Mucosa of stomach (tissue), 1 donor: ENCODE data around the gene NPSR1.
"Not testable (repeated sequence)": the region's sequence is repeated elsewhere in the genome, so short reads cannot be mapped to it uniquely, and the experiment has no call there.

Experiments used
- H3K27me3 ChIP-seq: one replicate; pipeline ENCODE4 v1.7.0; 2013; ENCODE audit warnings: mild to moderate bottlenecking, low read length; ENCODE audit not compliant: control insufficient read depth, insufficient read depth
- H3K36me3 ChIP-seq: one replicate; pipeline ENCODE4 v1.7.0; 2013; ENCODE audit warnings: low read length; ENCODE audit not compliant: control insufficient read depth, insufficient read depth
- H3K4me1 ChIP-seq: one replicate; pipeline ENCODE4 v1.7.0; 2013; ENCODE audit warnings: mild to moderate bottlenecking, low read length; ENCODE audit not compliant: control insufficient read depth, insufficient read depth
- H3K4me3 ChIP-seq: one replicate; pipeline ENCODE4 v1.7.0; 2013; ENCODE audit warnings: low read length
- H3K9ac ChIP-seq: one replicate; pipeline ENCODE4 v1.7.0; 2013; ENCODE audit warnings: mild to moderate bottlenecking, low read length, moderate library complexity
- H3K9me3 ChIP-seq: one replicate; pipeline ENCODE4 v1.7.0; 2013; ENCODE audit warnings: mild to moderate bottlenecking, low read length, moderate library complexity; ENCODE audit not compliant: control insufficient read depth
- donor health status: Pancreatic carcinoma.

The NPSR1 gene

GRCh38 chr7:34762764-34763163 is 104.7 kb downstream of the NPSR1 start:
- Histone ChIP-seq H3K9ac (no peak overlapping the region), H3K9me3 (no peaks in the 10 kb centered on the region), H3K4me3 (no peak overlapping the region), H3K36me3 (no peaks in the 10 kb centered on the region), H3K4me1 (no peaks in the 10 kb centered on the region), H3K27me3 (no peaks in the 10 kb centered on the region)

GRCh38 chr7:34772296-34772938 is 114.4 kb downstream of the NPSR1 start:
- H3K36me3 ChIP-seq = no peaks in the 10 kb centered on the region
- H3K4me1 ChIP-seq = no peaks in the 10 kb centered on the region

GRCh38 chr7:34776748-34777358 is 118.8 kb downstream of the NPSR1 start:
- Histone ChIP-seq H3K36me3 (no peaks in the 10 kb centered on the region), H3K4me3 (no peak overlapping the region), H3K9me3 (no peaks in the 10 kb centered on the region), H3K9ac (no peak overlapping the region), H3K27me3 (no peaks in the 10 kb centered on the region), H3K4me1 (no peaks in the 10 kb centered on the region)

More at GRCh38 chr7:34772296-34772938, 114.4 kb downstream of the NPSR1 start:
- no peaks in the 10 kb centered on the region for H3K27me3 ChIP-seq
- no peaks in the 10 kb centered on the region for H3K9me3 ChIP-seq
- no peak overlapping the region for H3K4me3 ChIP-seq
- H3K9ac ChIP-seq = no peak overlapping the region

GRCh38 chr7:34780546-34780945 is 122.5 kb downstream of the NPSR1 start:
- H3K9ac ChIP-seq = no peak overlapping the region
- H3K27me3 ChIP-seq = no peaks in the 10 kb centered on the region
- no peaks in the 10 kb centered on the region for H3K9me3 ChIP-seq
- no peak overlapping the region for H3K4me3 ChIP-seq
- no peaks in the 10 kb centered on the region for H3K36me3 ChIP-seq
- no peaks in the 10 kb centered on the region for H3K4me1 ChIP-seq

- Histone ChIP-seq H3K9ac (no peak overlapping the region), H3K36me3 (no peaks in the 10 kb centered on the region), H3K4me3 (no peak overlapping the region), H3K9me3 (no peaks in the 10 kb centered on the region), H3K27me3 (no peaks in the 10 kb centered on the region), H3K4me1 (no peaks in the 10 kb centered on the region)
Observed at GRCh38 chr7:34787586-34787985, 129.6 kb downstream of the NPSR1 start.

- Histone ChIP-seq H3K4me3 (no peak overlapping the region), H3K36me3 (no peaks in the 10 kb centered on the region), H3K4me1 (no peaks in the 10 kb centered on the region), H3K9ac (no peak overlapping the region), H3K27me3 (no peaks in the 10 kb centered on the region), H3K9me3 (no peaks in the 10 kb centered on the region)
Observed at GRCh38 chr7:34806831-34807230, 148.8 kb downstream of the NPSR1 start.

- Histone ChIP-seq H3K27me3 (no peaks in the 10 kb centered on the region), H3K9me3 (no peaks in the 10 kb centered on the region), H3K4me3 (no peak overlapping the region), H3K9ac (no peak overlapping the region), H3K4me1 (peaks cover 4% of the 10 kb centered on the region), H3K36me3 (no peaks in the 10 kb centered on the region)
Observed at GRCh38 chr7:34807548-34808340, 149.7 kb downstream of the NPSR1 start.

GRCh38 chr7:34814203-34814842 is 156.3 kb downstream of the NPSR1 start:
- not testable (repeated sequence) for H3K9me3 ChIP-seq, H3K36me3 ChIP-seq, H3K9ac ChIP-seq, H3K4me3 ChIP-seq, H3K27me3 ChIP-seq
- peaks cover 12% of the 10 kb centered on the region for H3K4me1 ChIP-seq

- no peak overlapping the region for H3K9ac ChIP-seq
- no peaks in the 10 kb centered on the region for H3K4me1 ChIP-seq
- no peak overlapping the region for H3K4me3 ChIP-seq
- no peaks in the 10 kb centered on the region for H3K36me3 ChIP-seq
- no peaks in the 10 kb centered on the region for H3K9me3 ChIP-seq
- H3K27me3 ChIP-seq = no peaks in the 10 kb centered on the region
Observed at GRCh38 chr7:34821932-34822558, 164.0 kb downstream of the NPSR1 start.

- no peaks in the 10 kb centered on the region for H3K27me3 ChIP-seq
- no peak overlapping the region for H3K4me3 ChIP-seq
- H3K9me3 ChIP-seq = no peaks in the 10 kb centered on the region
- H3K4me1 ChIP-seq = no peaks in the 10 kb centered on the region
- H3K9ac ChIP-seq = no peak overlapping the region
- H3K36me3 ChIP-seq = no peaks in the 10 kb centered on the region
Observed at GRCh38 chr7:34823650-34824258, 165.7 kb downstream of the NPSR1 start.

GRCh38 chr7:34825221-34825620 is 167.2 kb downstream of the NPSR1 start:
- Histone ChIP-seq H3K9me3 (no peaks in the 10 kb centered on the region), H3K27me3 (no peaks in the 10 kb centered on the region), H3K4me1 (no peaks in the 10 kb centered on the region), H3K36me3 (no peaks in the 10 kb centered on the region), H3K9ac (no peak overlapping the region), H3K4me3 (no peak overlapping the region)
